Progenitor cell of endocrine pancreas (in vitro differentiated cells): Measurements from ENCODE around the gene PCGF1. TPM values are rescaled to one million over a fixed set of nuclear protein-coding genes. Genes with fewer than 3 reads are reported as not detected.

Source experiments
- DNase-seq: peaks from one replicate; pipeline ENCODE4 v3.0.0; 2021; ENCODE audit warnings: low spot score; ENCODE audit not compliant: unreplicated experiment
- H3K27ac Mint-ChIP-seq: 2 replicates; pipeline ENCODE4 v1.8.0; 2021; ENCODE audit warnings: mild to moderate bottlenecking, moderate library complexity, mixed read lengths
- H3K27me3 Mint-ChIP-seq: 2 replicates; pipeline ENCODE4 v1.8.0; 2021; ENCODE audit warnings: mixed read lengths
- H3K36me3 Mint-ChIP-seq: 2 replicates; pipeline ENCODE4 v1.8.0; 2022; ENCODE audit warnings: mixed read lengths; ENCODE audit not compliant: insufficient read depth
- H3K4me1 Mint-ChIP-seq: 2 replicates; pipeline ENCODE4 v1.8.0; 2021; ENCODE audit warnings: low read depth, mixed read lengths
- H3K4me3 Mint-ChIP-seq: 2 replicates; pipeline ENCODE4 v1.8.0; 2021; ENCODE audit warnings: low read depth, mild to moderate bottlenecking, moderate library complexity, mixed read lengths
- H3K9me3 Mint-ChIP-seq: 2 replicates; pipeline ENCODE4 v1.8.0; 2021; ENCODE audit warnings: low read depth, mixed read lengths
- CTCF ChIP-seq: fragments of 200-600 bp; sonication (generic); IDR thresholded peaks from one replicate; pipeline ENCODE4 v1.5.0; 2021; ENCODE audit warnings: antibody characterized with exemption, mild to moderate bottlenecking; ENCODE audit not compliant: unreplicated experiment
- total RNA-seq: library from RNA; stranded (reverse); gene quantifications from 2 replicates; pipeline ENCODE4 v1.2.1, GENCODE V29; 2021

PCGF1 gene
- total RNA-seq, 1 donor from 2014 or later: 24.4 TPM

- no peak overlapping the region for H3K27ac Mint-ChIP-seq
- H3K9me3 Mint-ChIP-seq: no peaks in the 10 kb centered on the region
- H3K4me1 Mint-ChIP-seq: peaks cover 5% of the 10 kb centered on the region
- peaks cover 78% of the 10 kb centered on the region for H3K27me3 Mint-ChIP-seq
- no peak overlapping the region for H3K4me3 Mint-ChIP-seq
- H3K36me3 Mint-ChIP-seq: no peaks in the 10 kb centered on the region
- TF ChIP-seq CTCF: no peak
- no peak for DNase-seq
These were observed 6.3 kb upstream of the PCGF1 start for GRCh38 chr2:74513605-74514367.

- Mint-ChIP-seq H3K27me3 (peaks cover 70% of the 10 kb centered on the region), H3K36me3 (no peaks in the 10 kb centered on the region)
- no peak for DNase-seq
These were observed 5.5 kb upstream of the PCGF1 start for GRCh38 chr2:74512744-74513604.

DNA sequence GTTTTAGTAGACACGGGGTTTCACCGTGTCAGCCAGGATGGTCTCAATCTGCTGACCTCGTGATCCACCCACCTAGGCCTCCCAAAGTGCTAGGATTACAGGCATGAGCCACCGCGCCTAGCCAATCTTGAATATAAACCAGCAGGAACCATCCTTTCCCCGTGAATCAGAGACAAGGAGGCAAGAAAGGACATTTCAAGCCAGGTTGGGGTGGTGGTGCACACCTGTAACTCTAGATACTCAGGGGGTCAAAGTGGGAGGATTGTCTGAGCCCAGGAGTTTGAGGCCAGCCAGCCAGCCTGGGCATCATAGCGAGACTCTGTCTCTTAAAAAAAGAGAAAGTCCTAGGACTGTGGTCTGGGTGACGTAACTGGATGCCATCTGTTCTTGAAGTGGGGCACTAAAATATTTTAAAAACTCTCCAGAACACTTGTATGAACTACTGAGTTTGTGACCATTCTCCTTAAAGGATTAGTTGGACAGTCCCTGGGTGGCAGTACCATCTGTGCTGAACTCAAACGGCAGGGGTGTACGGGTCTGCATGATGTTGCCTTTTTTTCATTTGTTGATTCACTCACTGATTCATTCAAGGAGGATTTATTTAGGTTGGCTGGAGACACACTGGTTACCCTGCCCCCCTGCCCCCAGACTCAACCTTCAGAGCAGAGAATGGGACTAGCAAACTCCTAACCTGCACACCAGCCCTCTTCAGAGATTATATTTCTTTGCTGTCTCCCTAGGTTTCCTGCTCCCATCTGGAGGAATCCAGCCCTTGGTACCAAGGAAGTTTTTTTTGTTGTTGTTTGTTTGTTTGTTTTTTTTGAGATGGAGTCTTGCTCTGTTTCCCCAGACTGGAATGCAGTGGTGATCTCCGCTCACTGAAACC lies 3.9 kb upstream of the PCGF1 start:
- H3K4me3 Mint-ChIP-seq: no peak overlapping the region
- no peaks in the 10 kb centered on the region for H3K36me3 Mint-ChIP-seq
- H3K4me1 Mint-ChIP-seq: peaks cover 18% of the 10 kb centered on the region
- H3K9me3 Mint-ChIP-seq: no peaks in the 10 kb centered on the region
- no peak for TF ChIP-seq CTCF
- peaks cover 54% of the 10 kb centered on the region for H3K27me3 Mint-ChIP-seq
- H3K27ac Mint-ChIP-seq: no peak overlapping the region
- DNase-seq: no peak

More at GRCh38 chr2:74512744-74513604, 5.5 kb upstream of the PCGF1 start:
- Mint-ChIP-seq H3K9me3 (no peaks in the 10 kb centered on the region), H3K4me1 (peaks cover 11% of the 10 kb centered on the region), H3K4me3 (no peak overlapping the region), H3K27ac (peak overlapping the region; percentile 78)
- no peak for TF ChIP-seq CTCF

DNA sequence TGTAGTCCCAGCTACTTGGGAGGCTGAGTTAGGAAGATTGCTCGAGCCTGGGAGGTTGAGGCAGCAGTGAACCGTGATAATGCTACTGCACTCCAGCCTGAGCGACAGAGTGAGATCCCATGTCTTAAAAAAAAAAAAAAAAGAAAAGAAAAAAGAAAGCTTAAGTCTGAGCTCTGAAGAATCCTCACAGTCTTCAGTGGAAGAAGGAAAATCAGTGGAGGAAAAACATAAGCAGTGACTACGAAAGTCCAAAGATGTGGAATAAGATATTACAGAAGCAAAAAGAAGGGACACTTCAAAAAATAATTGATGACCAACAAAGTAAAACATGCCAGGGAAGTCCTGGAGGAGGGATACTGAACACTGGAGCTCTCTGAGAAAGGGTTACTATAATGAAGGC lies 2.8 kb upstream of the PCGF1 start:
- peaks cover 47% of the 10 kb centered on the region for H3K27me3 Mint-ChIP-seq
- DNase-seq: no peak
- H3K9me3 Mint-ChIP-seq: no peaks in the 10 kb centered on the region
- H3K4me1 Mint-ChIP-seq: peaks cover 18% of the 10 kb centered on the region
- H3K27ac Mint-ChIP-seq: no peak overlapping the region
- H3K36me3 Mint-ChIP-seq: peaks cover 1% of the 10 kb centered on the region
- no peak overlapping the region for H3K4me3 Mint-ChIP-seq
- TF ChIP-seq CTCF: no peak
